NB4 (cell line): ENCODE data around the gene NLGN4X.

Experiments used
- CTCF ChIP-seq: IDR thresholded peaks from one replicate; pipeline ENCODE4 v1.5.1; 2012; ENCODE audit warnings: low read depth, low read length
- POLR2A ChIP-seq: IDR thresholded peaks from 2 replicates; pipeline ENCODE4 v1.6.1; 2011; ENCODE audit warnings: mild to moderate bottlenecking; ENCODE audit not compliant: insufficient read length; ENCODE audit errors: extremely low read depth

- TF ChIP-seq POLR2A (no peak), CTCF (no peak)
These were observed 199.7 kb downstream of the NLGN4X start for GRCh38 chrX:6029014-6029413.
